ENCODE data around the gene TGIF2. TPM values are rescaled to one million over a fixed set of nuclear protein-coding genes. Genes with fewer than 3 reads are reported as not detected.

The TGIF2 gene
- total and polyA plus RNA-seq, 2 of the 4 experiments (the other 2 are of a cell fraction): 9.7 to 12.7 TPM

- Histone ChIP-seq H4K5ac (ENCODE audit: low read depth, low read length) (no peak overlapping the region), H3K9me3 (ENCODE audit: control insufficient read depth, insufficient read depth, low read length) (no peaks in the 10 kb centered on the region), H3K27me3 (ENCODE audit: control insufficient read depth, insufficient read depth, low read length) (no peaks in the 10 kb centered on the region), H3K9ac (ENCODE audit: low read depth, low read length) (peak overlapping the region; percentile 71), H2AK5ac (ENCODE audit: low read depth, low read length) (peak overlapping the region; percentile 59), H3K36me3 (ENCODE audit: control insufficient read depth, insufficient read depth, low read length) (peaks cover 5% of the 10 kb centered on the region), H2AK9ac (replicated peaks; ENCODE audit: low read depth, low read length, poor library complexity) (peak overlapping the region; percentile 97), H2BK15ac (ENCODE audit: low read depth, low read length) (no peak overlapping the region), H4K20me1 (ENCODE audit: insufficient read depth, low read length) (peaks cover 35% of the 10 kb centered on the region), H3K23ac (ENCODE audit: low read depth, low read length) (no peak overlapping the region), H3K79me1 (ENCODE audit: low read depth in 1 of 2, low read length in 2 of 2) (peaks cover 26 to 46% of the 10 kb centered on the region in 2 experiments), H4K8ac (ENCODE audit: low read depth in 2 of 2, low read length in 2 of 2) (peak overlapping the region in 1 of 2 experiments; percentile 3; a peak in 1 of 4 replicates), H2BK20ac (ENCODE audit: low read depth, low read length) (no peak overlapping the region), H4K91ac (ENCODE audit: insufficient read depth, low read depth, low read length) (no peak overlapping the region), H3K14ac (replicated peaks; ENCODE audit: low read depth, low read length) (peak overlapping the region; percentile 58; the same call in 1 of the 2 replicates), H3K4me3 (ENCODE audit: insufficient read depth, low read depth, low read length) (peak overlapping the region; percentile 60), H3K18ac (ENCODE audit: low read depth, low read length) (no peak overlapping the region; the same call in 1 of the 2 replicates), H2AFZ (replicated peaks; ENCODE audit: low read length, poor library complexity) (peak overlapping the region; percentile 92), H3K27ac (ENCODE audit: insufficient read depth, low read length) (peak overlapping the region; percentile 81), H3K4me2 (ENCODE audit: low read depth, low read length) (peak overlapping the region; percentile 63), H3K4ac (ENCODE audit: low read depth, low read length) (0 out of 2 replicates have a peak overlapping the region, but pooled peaks have one; percentile 3), H2BK120ac (ENCODE audit: low read depth, low read length) (no peak overlapping the region; the same call in 1 of the 2 replicates), H3K56ac (ENCODE audit: extremely low read depth, insufficient read depth, low read length) (no peak overlapping the region), H3K4me1 (ENCODE audit: control insufficient read depth, insufficient read depth, low read length) (peaks cover 13% of the 10 kb centered on the region), H3K9me1 (ENCODE audit: insufficient read depth, low read length) (peaks cover 30% of the 10 kb centered on the region), H2BK5ac (ENCODE audit: low read depth, low read length, poor library complexity, severe bottlenecking) (peak overlapping the region; percentile 18)
- POLR2A ChIA-PET (ENCODE audit: unreplicated experiment): no interaction called here
- CTCF ChIA-PET: no interaction called here
- in situ Hi-C loops (cut with MboI; ENCODE audit: low sequenced_read_pairs) (no loop called here), dilution Hi-C loops (cut with HindIII; ENCODE audit: low sequenced_read_pairs, unreplicated experiment) (no loop called here), intact Hi-C loops (cut with micrococcal nuclease) (loop anchor here (2.0 kb wide), 1 partner anchor 31 kb away; the partner anchor contains the start of gene RAB5IF)
- no TSS peak for BruUV-seq (replicated peaks)
- TF ChIP-seq BHLHE40 (IDR thresholded peaks at IDR 0.05; ENCODE audit: low read depth, low read length) (peak; percentile 26; the same call in 1 of the 2 replicates), RAD21 (IDR thresholded peaks at IDR 0.05; ENCODE audit: low read length) (no peak), ELK1 (IDR thresholded peaks at IDR 0.05; ENCODE audit: borderline replicate concordance, low read depth, low read length) (no peak), POLR2A (IDR thresholded peaks at IDR 0.05; ENCODE audit: low read depth, low read length) (0 out of 2 replicates have a peak, but pooled peaks have one; percentile 17), MAZ (IDR thresholded peaks at IDR 0.05; ENCODE audit: borderline replicate concordance, low read depth, low read length) (peak; percentile 20; the same call in 1 of the 2 replicates), CHD1 (IDR thresholded peaks at IDR 0.05; ENCODE audit: low read depth, low read length) (peak; percentile 69; the same call in 1 of the 2 replicates), RFX5 (IDR thresholded peaks at IDR 0.05; ENCODE audit: low read depth, low read length) (no peak), RCOR1 (IDR thresholded peaks at IDR 0.05; ENCODE audit: insufficient replicate concordance, low read length) (no peak)
- WGBS, 2 experiments (ENCODE audit: extremely low coverage in 2 of 2, insufficient read length in 1 of 2): 0% methylated on average over 11 of the region's 53 CpGs; no CpG with 5 or more reads in 1 of the 2 experiments
- ATAC-seq (ENCODE audit: low read depth): peak; percentile 3
- no peak for DNase-seq
Measured at GRCh38 chr20:36573798-36574365, 485 bp downstream of the TGIF2 start.

Measured in IMR-90 (cell line).